H1 (cell line): ENCODE results near the gene RNF114. TPM values are rescaled to one million over a fixed set of nuclear protein-coding genes. Genes with fewer than 3 reads are reported as not detected.

ENCODE experiments used
- BACH1 ChIP-seq: IDR thresholded peaks from 2 replicates; pipeline ENCODE4 v1.6.1; 2012; ENCODE audit warnings: low read length, improper control_type of control experiment
- BRCA1 ChIP-seq: IDR thresholded peaks from 2 replicates; pipeline ENCODE4 v1.6.1; 2012; ENCODE audit warnings: low read depth, low read length, improper control_type of control experiment
- CREB1 ChIP-seq: IDR thresholded peaks from 2 replicates; pipeline ENCODE4 v1.6.1; 2012; ENCODE audit warnings: inconsistent platforms
- CTBP2 ChIP-seq: IDR thresholded peaks from 2 replicates; pipeline ENCODE4 v1.7.0; 2011; ENCODE audit warnings: borderline replicate concordance, mild to moderate bottlenecking, moderate library complexity, mixed read lengths, low read length; ENCODE audit not compliant: insufficient read depth, insufficient read length
- GABPA ChIP-seq: IDR thresholded peaks from 2 replicates; pipeline ENCODE4 v1.6.1; 2011; ENCODE audit warnings: mild to moderate bottlenecking, low read length, moderate library complexity, borderline replicate concordance; ENCODE audit not compliant: insufficient read depth
- JUND ChIP-seq: IDR thresholded peaks from 2 replicates; pipeline ENCODE4 v1.6.1; 2011; ENCODE audit warnings: mild to moderate bottlenecking, improper control_type of control experiment, low read length
- NANOG ChIP-seq: IDR thresholded peaks from 2 replicates; pipeline ENCODE4 v1.6.1; 2011; ENCODE audit warnings: low read length, low read depth, mild to moderate bottlenecking, inconsistent platforms; ENCODE audit not compliant: insufficient read depth, poor library complexity, severe bottlenecking
- RAD21 ChIP-seq, 2 experiments: IDR thresholded peaks in 1 of 2; conservative IDR thresholded peaks in 1 of 2; 2 replicates each; pipeline ENCODE4 v1.6.1; 2011; ENCODE audit warnings: low read depth in 2 of 2, low read length in 2 of 2, improper control_type of control experiment in 1 of 2, inconsistent platforms in 1 of 2, mild to moderate bottlenecking in 1 of 2, moderate library complexity in 1 of 2
- RFX5 ChIP-seq: IDR thresholded peaks from 2 replicates; pipeline ENCODE4 v1.6.1; 2011; ENCODE audit warnings: low read depth, low read length, improper control_type of control experiment, borderline replicate concordance
- RNF2 ChIP-seq: fragments of 200-900, 300-1000 bp; sonication (generic); IDR thresholded peaks from 2 replicates; pipeline ENCODE4 v1.7.1; 2016; ENCODE audit warnings: borderline replicate concordance, low read depth, mild to moderate bottlenecking, antibody characterized with exemption, low read length; ENCODE audit not compliant: poor library complexity, severe bottlenecking; ENCODE audit errors: missing control alignments
- SAP30 ChIP-seq: fragments of 300-600 bp; sonication (generic); IDR thresholded peaks from 2 replicates; pipeline ENCODE4 v1.7.1; 2012; ENCODE audit warnings: low read length, moderate library complexity, mild to moderate bottlenecking, inconsistent platforms; ENCODE audit not compliant: insufficient read depth, insufficient replicate concordance
- SIX5 ChIP-seq: IDR thresholded peaks from 2 replicates; pipeline ENCODE4 v1.6.1; 2011; ENCODE audit warnings: mild to moderate bottlenecking, low read depth, low read length
- SP4 ChIP-seq: IDR thresholded peaks from 2 replicates; pipeline ENCODE4 v1.6.1; 2012; ENCODE audit warnings: low read length, inconsistent platforms
- SUZ12 ChIP-seq: fragments of 200-600 bp; sonication (generic); IDR thresholded peaks from 2 replicates; pipeline ENCODE4 v1.6.1; 2012; ENCODE audit warnings: mild to moderate bottlenecking, inconsistent platforms, low read length, moderate library complexity, mixed read lengths
- TCF12 ChIP-seq: IDR thresholded peaks from 2 replicates; pipeline ENCODE4 v1.6.1; 2011; ENCODE audit warnings: low read depth, mild to moderate bottlenecking, low read length
- TEAD4 ChIP-seq: IDR thresholded peaks from 2 replicates; pipeline ENCODE4 v1.6.1; 2012; ENCODE audit warnings: low read depth, low read length, inconsistent platforms, mixed read lengths
- YY1 ChIP-seq: IDR thresholded peaks from 2 replicates; pipeline ENCODE4 v1.6.1; 2011; ENCODE audit warnings: low read depth, mild to moderate bottlenecking, low read length
- polyA plus RNA-seq, 7 experiments: library from polyadenylated mRNA; depleted of rRNA in 3 of 7; stranded (reverse) in 5 of 7; unstranded in 2 of 7; fragments of >200 nt in 5 of 7; fragments of 200-250 nt in 2 of 7; gene quantifications; 1 replicate in 5 of 7; 2 replicates in 1 of 7; 4 replicates in 1 of 7; pipeline versions ENCODE4 v1.2.1 to v1.2.3, GENCODE V29; 2011 to 2013; ENCODE audit warnings: missing spikeins in 2 of 7, mixed read lengths in 2 of 7
- total RNA-seq: library from RNA; stranded (reverse); fragmentation: NEBNext Ultra II Directional; extraction: Animal tissue kit (Norgen Biotek cat#: 25700); gene quantifications from 2 replicates; pipeline ENCODE4 v1.2.1, GENCODE V29; 2021
- TF ChIP-seq, protein P1 (sequence below), 3 experiments: IDR thresholded peaks; 1 replicate in 2 of 3; 2 replicates in 1 of 3; pipeline versions ENCODE4 v1.5.1 to v1.6.1; 2011; ENCODE audit warnings: low read length in 3 of 3, mild to moderate bottlenecking in 3 of 3, inconsistent platforms in 2 of 3, low read depth in 1 of 3, moderate library complexity in 1 of 3; ENCODE audit not compliant: insufficient read depth in 1 of 3; ENCODE audit errors: control extremely low read depth in 1 of 3
- TF ChIP-seq, protein P2 (sequence below): IDR thresholded peaks from 2 replicates; pipeline ENCODE4 v1.6.1; 2012; ENCODE audit warnings: low read length, inconsistent platforms

The RNF114 gene
- total and polyA plus RNA-seq, 2 of the 8 experiments (the other 6 are each of a cell fraction or from before 2014, with no cell fraction given): 81.7 to 89.9 TPM

DNA sequence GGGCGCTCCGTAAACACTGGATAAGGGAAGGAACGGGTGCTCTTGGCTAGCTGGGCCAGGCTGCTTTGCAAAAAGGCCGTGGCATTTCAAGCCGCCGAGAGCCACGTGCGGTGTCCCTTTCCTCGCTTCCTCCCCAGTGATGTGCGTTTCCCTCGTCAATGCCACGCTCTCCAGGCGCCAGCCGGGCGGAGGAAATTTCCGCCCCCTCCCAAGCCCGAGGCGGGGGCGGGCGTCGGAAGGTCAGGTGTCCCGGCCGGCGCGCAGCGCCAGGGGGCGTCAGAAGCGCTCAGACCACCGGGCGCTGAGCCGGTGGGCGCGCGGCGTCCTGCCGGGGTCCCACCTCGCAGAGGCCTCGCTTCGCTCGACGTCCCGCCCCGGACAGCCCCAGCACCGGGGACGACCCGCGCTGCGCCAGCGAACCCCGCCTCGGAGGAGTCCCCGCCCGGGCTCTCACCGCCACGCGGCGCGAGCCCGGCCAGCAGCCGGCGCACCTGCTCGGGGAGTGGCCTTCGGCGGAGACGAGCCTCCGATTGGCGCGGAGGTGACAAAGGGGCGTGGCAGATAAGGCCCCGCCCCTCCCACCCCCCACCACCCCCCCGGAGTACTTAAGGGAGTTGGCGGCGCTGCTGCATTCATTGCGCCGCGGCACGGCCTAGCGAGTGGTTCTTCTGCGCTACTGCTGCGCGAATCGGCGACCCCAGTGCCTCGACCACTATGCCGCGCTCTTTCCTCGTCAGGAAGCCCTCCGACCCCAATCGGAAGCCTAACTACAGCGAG, 46.3 kb downstream of the RNF114 start, which contains the start of gene SNAI1 (continued):
- TF ChIP-seq, protein P1, sequence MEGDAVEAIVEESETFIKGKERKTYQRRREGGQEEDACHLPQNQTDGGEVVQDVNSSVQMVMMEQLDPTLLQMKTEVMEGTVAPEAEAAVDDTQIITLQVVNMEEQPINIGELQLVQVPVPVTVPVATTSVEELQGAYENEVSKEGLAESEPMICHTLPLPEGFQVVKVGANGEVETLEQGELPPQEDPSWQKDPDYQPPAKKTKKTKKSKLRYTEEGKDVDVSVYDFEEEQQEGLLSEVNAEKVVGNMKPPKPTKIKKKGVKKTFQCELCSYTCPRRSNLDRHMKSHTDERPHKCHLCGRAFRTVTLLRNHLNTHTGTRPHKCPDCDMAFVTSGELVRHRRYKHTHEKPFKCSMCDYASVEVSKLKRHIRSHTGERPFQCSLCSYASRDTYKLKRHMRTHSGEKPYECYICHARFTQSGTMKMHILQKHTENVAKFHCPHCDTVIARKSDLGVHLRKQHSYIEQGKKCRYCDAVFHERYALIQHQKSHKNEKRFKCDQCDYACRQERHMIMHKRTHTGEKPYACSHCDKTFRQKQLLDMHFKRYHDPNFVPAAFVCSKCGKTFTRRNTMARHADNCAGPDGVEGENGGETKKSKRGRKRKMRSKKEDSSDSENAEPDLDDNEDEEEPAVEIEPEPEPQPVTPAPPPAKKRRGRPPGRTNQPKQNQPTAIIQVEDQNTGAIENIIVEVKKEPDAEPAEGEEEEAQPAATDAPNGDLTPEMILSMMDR (IDR thresholded peaks at IDR 0.05; ENCODE audit: control extremely low read depth in 1 of 3, insufficient read depth in 1 of 3, low read depth in 1 of 3, low read length in 3 of 3): peak; percentile 31 to 54 (median 39)
- TF ChIP-seq, protein P2, sequence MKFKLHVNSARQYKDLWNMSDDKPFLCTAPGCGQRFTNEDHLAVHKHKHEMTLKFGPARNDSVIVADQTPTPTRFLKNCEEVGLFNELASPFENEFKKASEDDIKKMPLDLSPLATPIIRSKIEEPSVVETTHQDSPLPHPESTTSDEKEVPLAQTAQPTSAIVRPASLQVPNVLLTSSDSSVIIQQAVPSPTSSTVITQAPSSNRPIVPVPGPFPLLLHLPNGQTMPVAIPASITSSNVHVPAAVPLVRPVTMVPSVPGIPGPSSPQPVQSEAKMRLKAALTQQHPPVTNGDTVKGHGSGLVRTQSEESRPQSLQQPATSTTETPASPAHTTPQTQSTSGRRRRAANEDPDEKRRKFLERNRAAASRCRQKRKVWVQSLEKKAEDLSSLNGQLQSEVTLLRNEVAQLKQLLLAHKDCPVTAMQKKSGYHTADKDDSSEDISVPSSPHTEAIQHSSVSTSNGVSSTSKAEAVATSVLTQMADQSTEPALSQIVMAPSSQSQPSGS: no peak
- TF ChIP-seq SIX5: no peak
- no peak; the same call in 1 of the 2 replicates for TF ChIP-seq SP4
- no peak for TF ChIP-seq RFX5
- no peak for TF ChIP-seq YY1
- no peak for TF ChIP-seq BACH1
- TF ChIP-seq TCF12: peak; percentile 27; the same call in 1 of the 2 replicates
- no peak for TF ChIP-seq SUZ12
- peak; percentile 17 for TF ChIP-seq SAP30
- TF ChIP-seq TEAD4: no peak
- peak; percentile 61; the same call in 1 of the 2 replicates for TF ChIP-seq CREB1
- no peak for TF ChIP-seq GABPA
- no peak for TF ChIP-seq CTBP2
- TF ChIP-seq RNF2: no peak
- no peak for TF ChIP-seq NANOG
- TF ChIP-seq JUND: no peak
- TF ChIP-seq RAD21 (IDR thresholded peaks at IDR 0.05 in 1 of 2, conservative IDR thresholded peaks at IDR 0.05 in 1 of 2; ENCODE audit: low read depth in 2 of 2, low read length in 2 of 2): peak; percentile 26 to 40; a peak in 3 of 4 replicates
- TF ChIP-seq BRCA1: no peak
